ENCODE results near the gene BFSP1. TPM values are rescaled to one million over a fixed set of nuclear protein-coding genes. Genes with fewer than 3 reads are reported as not detected.

BFSP1 gene
- total RNA-seq, 6 donors from 2014 or later = 0.97 to 5.2 (median 2.9) TPM; not detected in 1

DNA sequence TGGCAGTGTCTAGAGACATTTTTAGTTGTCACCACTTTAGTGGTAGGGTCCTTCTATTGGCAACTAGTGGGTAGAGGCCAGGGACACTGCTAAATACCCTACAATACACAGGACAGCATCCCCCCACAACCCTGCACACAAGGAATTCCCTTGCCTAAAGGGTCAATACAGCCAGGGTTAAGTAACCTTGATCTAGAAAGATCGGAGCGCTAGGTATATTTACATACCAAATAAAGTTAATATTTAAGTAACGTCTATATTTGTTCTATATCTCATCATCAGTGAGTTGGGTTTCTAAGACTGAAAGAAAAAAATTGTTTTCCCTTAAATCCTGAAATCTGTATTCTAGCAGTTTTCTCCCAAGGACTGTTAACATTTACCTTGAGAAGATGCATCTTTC is 16.1 kb downstream of the BFSP1 start:
- H3K27me3 ChIP-seq = no peaks in the 10 kb centered on the region
- 73 to 74% methylated on average over 3 of the region's 3 CpGs for WGBS, 2 donors
- H3K27ac ChIP-seq = no peak overlapping the region
- H3K4me1 ChIP-seq = peaks cover 0 to 2% (median 0%) of the 10 kb centered on the region in 4 donors
- ATAC-seq (ENCODE audit: low FRiP score in 2 of 2) (no peak), DNase-seq (no peak)
- H3K9me3 ChIP-seq = no peaks in the 10 kb centered on the region
- no peaks in the 10 kb centered on the region for H3K36me3 ChIP-seq
- H3K4me3 ChIP-seq = no peak overlapping the region
- TF ChIP-seq, protein P1, sequence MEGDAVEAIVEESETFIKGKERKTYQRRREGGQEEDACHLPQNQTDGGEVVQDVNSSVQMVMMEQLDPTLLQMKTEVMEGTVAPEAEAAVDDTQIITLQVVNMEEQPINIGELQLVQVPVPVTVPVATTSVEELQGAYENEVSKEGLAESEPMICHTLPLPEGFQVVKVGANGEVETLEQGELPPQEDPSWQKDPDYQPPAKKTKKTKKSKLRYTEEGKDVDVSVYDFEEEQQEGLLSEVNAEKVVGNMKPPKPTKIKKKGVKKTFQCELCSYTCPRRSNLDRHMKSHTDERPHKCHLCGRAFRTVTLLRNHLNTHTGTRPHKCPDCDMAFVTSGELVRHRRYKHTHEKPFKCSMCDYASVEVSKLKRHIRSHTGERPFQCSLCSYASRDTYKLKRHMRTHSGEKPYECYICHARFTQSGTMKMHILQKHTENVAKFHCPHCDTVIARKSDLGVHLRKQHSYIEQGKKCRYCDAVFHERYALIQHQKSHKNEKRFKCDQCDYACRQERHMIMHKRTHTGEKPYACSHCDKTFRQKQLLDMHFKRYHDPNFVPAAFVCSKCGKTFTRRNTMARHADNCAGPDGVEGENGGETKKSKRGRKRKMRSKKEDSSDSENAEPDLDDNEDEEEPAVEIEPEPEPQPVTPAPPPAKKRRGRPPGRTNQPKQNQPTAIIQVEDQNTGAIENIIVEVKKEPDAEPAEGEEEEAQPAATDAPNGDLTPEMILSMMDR (IDR thresholded peaks at IDR 0.05) = no peak
- TF ChIP-seq POLR2AphosphoS5 (IDR thresholded peaks at IDR 0.05) (no peak), POLR2A (IDR thresholded peaks at IDR 0.05) (no peak), EP300 (IDR thresholded peaks at IDR 0.05) (no peak)

DNA sequence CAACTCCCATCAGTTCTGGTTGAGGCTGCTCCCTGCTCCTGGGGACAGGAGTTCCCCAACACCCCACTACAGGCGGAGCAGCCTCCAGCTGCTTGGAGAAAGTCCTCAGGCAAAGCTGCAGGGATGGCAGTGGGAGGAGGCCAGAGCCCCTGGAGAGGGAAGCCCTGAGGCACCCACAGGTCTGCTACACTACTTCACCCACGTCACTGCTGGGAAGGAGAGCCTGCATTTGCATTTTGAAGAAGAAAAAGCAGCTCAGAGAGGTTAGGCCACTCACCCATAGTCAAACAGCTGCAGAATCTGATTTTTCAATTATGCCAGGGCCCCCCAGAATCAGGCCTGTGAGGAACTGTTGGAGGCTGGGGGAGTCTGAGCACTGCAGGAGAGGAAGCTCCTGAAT is 17.2 kb downstream of the BFSP1 start:
- no peaks in the 10 kb centered on the region for H3K36me3 ChIP-seq
- TF ChIP-seq POLR2A (IDR thresholded peaks at IDR 0.05) (no peak), POLR2AphosphoS5 (IDR thresholded peaks at IDR 0.05) (no peak), EP300 (IDR thresholded peaks at IDR 0.05) (no peak)
- TF ChIP-seq, protein P1 (IDR thresholded peaks at IDR 0.05) = no peak
- H3K4me3 ChIP-seq = no peak overlapping the region
- H3K27me3 ChIP-seq = no peaks in the 10 kb centered on the region
- ATAC-seq (ENCODE audit: low FRiP score in 2 of 2) (no peak), DNase-seq (no peak)
- WGBS, 2 donors = 95 to 100% methylated on average over 1 to 2 of the region's 2 CpGs
- H3K4me1 ChIP-seq = no peaks in the 10 kb centered on the region
- H3K27ac ChIP-seq = no peak overlapping the region
- H3K9me3 ChIP-seq = no peaks in the 10 kb centered on the region

DNA sequence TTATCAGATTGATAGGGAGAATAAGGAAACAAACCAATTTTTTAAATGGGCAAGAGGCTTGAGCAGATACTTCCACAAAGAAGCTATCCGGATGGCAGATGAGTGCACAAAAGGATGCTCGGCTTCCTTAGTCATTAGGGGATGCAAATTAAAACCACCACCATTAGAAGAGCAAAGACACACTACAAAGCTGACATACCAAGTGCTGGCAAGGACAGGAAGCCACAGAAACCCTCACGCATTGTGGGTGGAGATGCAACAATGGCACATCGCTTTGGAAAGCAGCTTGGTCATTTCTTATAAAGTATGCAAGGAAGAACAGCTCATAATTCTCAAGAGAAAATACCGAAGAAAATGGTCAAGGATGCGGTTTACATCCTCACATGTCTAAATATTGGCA is 19.8 kb downstream of the BFSP1 start:
- no peaks in the 10 kb centered on the region for H3K36me3 ChIP-seq
- H3K27ac ChIP-seq = no peak overlapping the region
- DNase-seq = no peak
- 71 to 86% methylated on average over 6 of the region's 6 CpGs for WGBS, 2 donors
- no peak overlapping the region for H3K4me3 ChIP-seq
- H3K27me3 ChIP-seq = no peaks in the 10 kb centered on the region
- no peak for ATAC-seq (ENCODE audit: low FRiP score in 2 of 2)
- H3K9me3 ChIP-seq = no peaks in the 10 kb centered on the region
- H3K4me1 ChIP-seq = no peaks in the 10 kb centered on the region
- TF ChIP-seq, protein P1 (IDR thresholded peaks at IDR 0.05) = no peak
- TF ChIP-seq POLR2AphosphoS5 (IDR thresholded peaks at IDR 0.05) = no peak
- TF ChIP-seq POLR2A (IDR thresholded peaks at IDR 0.05) = no peak
- no peak for TF ChIP-seq EP300 (IDR thresholded peaks at IDR 0.05)

DNA sequence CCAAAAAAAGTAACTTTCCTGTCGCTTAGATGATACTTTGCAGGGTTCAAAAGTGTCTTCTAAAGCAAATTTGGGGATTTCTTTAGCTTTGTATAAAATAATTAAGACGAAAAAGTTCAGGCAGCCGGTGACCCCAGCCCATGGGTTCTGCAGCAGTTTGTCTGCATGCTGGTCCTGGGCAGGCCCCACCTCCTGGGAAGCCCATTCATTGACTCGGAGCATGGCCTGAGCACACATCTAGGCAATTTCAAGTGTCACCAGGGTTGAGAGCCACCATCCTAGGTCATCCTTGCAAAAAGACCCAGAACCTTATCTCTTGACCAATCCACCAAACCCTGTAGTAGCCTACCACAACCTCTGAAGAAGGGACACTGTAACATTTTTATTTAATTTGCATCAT is 20.6 kb downstream of the BFSP1 start:
- H3K4me3 ChIP-seq = no peak overlapping the region
- no peaks in the 10 kb centered on the region for H3K9me3 ChIP-seq
- ATAC-seq (ENCODE audit: low FRiP score in 2 of 2) (no peak), DNase-seq (no peak)
- peaks cover 2 to 5% (median 3%) of the 10 kb centered on the region in 4 donors for H3K4me1 ChIP-seq
- no peak for TF ChIP-seq POLR2A (IDR thresholded peaks at IDR 0.05)
- H3K36me3 ChIP-seq = no peaks in the 10 kb centered on the region
- no peaks in the 10 kb centered on the region for H3K27me3 ChIP-seq
- no peak overlapping the region for H3K27ac ChIP-seq
- 92 to 95% methylated on average over 3 to 4 of the region's 4 CpGs for WGBS, 2 donors

DNA sequence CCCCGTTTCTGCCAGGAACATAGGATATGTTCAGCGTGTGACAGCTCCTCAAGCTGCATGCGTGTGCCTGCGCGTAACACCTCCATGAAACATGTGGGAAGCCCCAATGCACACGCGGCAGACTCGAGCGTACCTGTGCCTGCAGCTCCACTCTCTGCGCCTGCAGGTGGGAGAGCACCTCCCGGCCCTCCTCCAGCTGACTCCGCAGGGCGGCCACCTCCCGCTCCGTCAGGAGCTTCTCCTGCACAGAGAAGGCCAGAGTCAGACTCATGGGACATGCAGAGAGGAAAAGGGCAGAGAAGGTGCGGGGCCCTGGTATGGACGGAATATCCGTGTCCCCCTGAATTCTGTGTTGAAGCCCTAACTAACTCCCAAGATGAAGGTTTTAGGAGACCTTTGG is 22.4 kb downstream of the BFSP1 start:
- peaks cover 10 to 14% (median 13%) of the 10 kb centered on the region in 4 donors for H3K4me1 ChIP-seq
- no peak overlapping the region for H3K4me3 ChIP-seq
- DNase-seq (no peak), ATAC-seq (ENCODE audit: low FRiP score in 2 of 2) (no peak)
- TF ChIP-seq POLR2AphosphoS5 (IDR thresholded peaks at IDR 0.05) = no peak
- TF ChIP-seq POLR2A (IDR thresholded peaks at IDR 0.05) = no peak
- TF ChIP-seq EP300 (IDR thresholded peaks at IDR 0.05) = no peak
- TF ChIP-seq, protein P1 (IDR thresholded peaks at IDR 0.05) = no peak
- H3K27me3 ChIP-seq = no peaks in the 10 kb centered on the region
- H3K27ac ChIP-seq = no peak overlapping the region
- no peaks in the 10 kb centered on the region for H3K9me3 ChIP-seq
- WGBS, 2 donors = 92 to 97% methylated on average over 18 of the region's 18 CpGs
- no peaks in the 10 kb centered on the region for H3K36me3 ChIP-seq
